DOHH2 (cell line): ENCODE data around the gene KLHDC9.

ENCODE experiments used
- CTCF ChIP-seq: fragments of 200-600 bp; sonication (generic); IDR thresholded peaks from one replicate; pipeline ENCODE4 v1.5.1; 2014; ENCODE audit warnings: antibody characterized with exemption, mild to moderate bottlenecking, low read depth, low read length; ENCODE audit not compliant: poor library complexity, severe bottlenecking
- EZH2phosphoT487 ChIP-seq: fragments of 200-600 bp; sonication (generic); IDR thresholded peaks from 2 replicates; pipeline ENCODE4 v1.6.1; 2017; ENCODE audit warnings: borderline replicate concordance, mild to moderate bottlenecking, antibody characterized with exemption, low read length, moderate library complexity, mixed read lengths

DNA sequence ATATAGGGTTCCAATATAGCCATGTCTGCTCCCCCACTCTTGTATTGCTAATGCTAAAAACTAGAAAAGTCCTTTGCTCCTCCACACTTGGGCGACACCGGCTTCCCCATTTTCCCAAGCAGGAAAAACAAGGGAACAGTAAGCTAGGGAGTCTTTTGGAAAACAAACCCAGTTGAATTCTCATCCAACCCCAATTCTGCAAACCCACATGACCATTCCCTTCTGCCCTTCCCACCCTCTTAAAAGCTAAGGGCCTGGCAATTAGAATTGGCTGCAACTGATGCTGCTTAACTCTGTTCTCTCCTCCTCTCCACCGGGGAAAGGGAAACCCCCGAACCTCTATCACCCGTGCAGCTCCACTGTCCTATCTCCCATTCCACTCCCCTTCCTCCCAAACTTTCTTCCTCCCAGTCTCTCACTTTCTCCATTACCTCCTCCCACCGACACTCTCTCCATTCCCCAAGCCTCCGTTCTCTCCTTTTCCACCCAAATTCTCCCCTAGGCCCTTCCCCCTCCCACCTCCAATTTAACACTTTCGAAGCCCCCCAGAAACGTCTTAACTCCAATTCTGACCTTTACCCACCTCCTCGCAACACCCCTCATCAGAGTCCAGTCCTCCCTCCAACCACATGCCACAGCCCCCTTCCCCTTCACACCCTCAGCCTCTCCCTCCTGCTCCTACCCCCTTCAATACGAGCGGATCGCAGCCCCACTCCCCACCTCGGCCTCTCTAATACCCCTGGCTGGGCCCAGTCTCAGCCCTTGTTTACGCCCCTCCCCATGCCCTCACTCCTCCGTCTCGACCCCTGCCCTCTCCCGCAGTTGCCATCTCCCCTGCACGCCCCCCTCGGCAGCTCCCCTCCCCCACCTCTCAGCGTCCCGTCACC, 33.6 kb downstream of the KLHDC9 start:
- TF ChIP-seq CTCF (no peak), EZH2phosphoT487 (no peak)
